Left hindlimb (tissue), 1 donor: ENCODE measurements around the gene MASP1.
"Not testable (repeated sequence)": the region's sequence is repeated elsewhere in the genome, so short reads cannot be mapped to it uniquely, and the experiment has no call there.

ENCODE experiments used
- DNase-seq: peaks from one replicate; pipeline ENCODE4 v3.0.0-alpha.2; 2018

The MASP1 gene

DNA sequence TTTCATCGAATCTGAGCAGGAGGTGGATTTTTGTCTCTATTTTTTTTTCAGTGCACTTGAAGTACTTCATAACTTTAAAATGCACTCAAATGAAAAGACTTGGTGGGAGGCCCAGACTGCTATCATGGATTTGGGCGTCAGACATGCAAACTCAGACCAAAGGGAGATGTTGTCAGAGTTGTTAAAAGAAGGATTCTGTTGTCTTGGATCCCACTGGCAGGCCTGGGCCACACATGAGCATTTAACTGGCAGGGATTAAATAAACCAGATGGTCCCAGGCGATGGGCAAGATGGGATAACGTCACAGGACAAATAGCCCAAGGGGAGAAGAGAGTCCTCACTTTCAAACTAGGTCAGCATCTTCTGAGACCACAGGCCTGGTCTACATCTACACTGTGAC, 78.8 kb downstream of the MASP1 start:
- DNase-seq = no peak

- DNase-seq = no peak
These were observed 79.4 kb downstream of the MASP1 start for GRCh38 chr3:187212196-187212545.

- DNase-seq = no peak
These were observed 79.9 kb downstream of the MASP1 start for GRCh38 chr3:187211532-187212195.

DNA sequence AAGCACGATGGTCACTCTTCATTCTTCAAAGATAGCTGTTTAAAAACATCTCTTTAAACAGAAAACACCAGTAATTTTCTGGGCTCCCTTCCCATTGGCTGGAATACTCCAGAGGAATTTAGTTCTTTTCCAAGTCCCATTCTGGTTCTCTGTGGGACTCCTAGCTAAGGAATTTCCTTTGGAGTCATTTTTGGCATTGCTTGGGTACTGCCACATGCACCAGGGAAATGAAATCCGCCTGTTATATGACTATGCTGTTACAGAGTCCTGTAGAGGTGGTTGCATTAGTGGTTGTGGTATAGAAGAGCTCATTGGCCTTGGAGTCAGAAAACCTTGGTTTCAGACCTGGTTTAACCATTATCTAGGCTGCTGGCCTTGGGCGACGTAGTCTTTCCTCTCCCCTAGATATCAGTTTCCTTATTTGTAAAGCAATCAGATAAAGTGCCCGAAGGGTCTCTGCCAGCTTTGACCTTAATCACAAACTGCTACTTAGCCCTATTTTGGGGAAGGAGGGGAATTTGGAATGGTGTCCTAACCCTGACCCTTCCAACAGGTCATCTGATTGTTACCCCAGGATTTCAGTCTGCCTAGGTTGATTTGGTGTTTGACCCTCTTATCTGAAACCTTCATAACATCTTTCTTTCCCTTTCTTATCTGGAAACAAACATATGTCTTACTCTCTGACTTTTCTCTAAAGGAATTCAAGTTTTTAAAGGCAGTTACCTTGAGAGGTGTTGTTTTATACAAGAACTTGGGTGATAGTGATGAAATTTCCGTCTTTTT, 80.8 kb downstream of the MASP1 start:
- no peak for DNase-seq

- DNase-seq = no peak
These were observed 81.4 kb downstream of the MASP1 start for GRCh38 chr3:187210091-187210490.

- DNase-seq = no peak
These were observed 82.0 kb downstream of the MASP1 start for GRCh38 chr3:187209491-187209890.

DNA sequence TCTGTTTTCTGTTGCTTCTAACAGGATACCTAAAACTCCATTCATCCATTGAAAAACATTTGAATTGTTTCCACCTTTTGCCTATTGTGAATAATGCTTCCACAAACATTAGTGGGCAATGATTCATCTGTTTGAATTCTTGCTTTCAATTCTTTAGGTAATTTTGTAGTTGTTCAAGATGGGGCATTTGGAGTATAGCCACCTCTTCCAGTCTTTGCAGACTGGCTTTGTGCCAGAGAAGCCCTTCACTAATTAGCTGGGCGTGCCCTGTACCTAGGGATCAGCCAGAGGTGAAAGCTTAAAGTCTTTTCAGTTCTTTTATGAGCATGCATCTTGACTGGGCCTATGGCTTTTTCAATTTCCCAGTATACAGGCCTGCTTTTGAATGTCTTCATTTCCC, 83.4 kb downstream of the MASP1 start:
- no peak for DNase-seq

- no peak for DNase-seq
These were observed 83.9 kb downstream of the MASP1 start for GRCh38 chr3:187207624-187208023.

DNA sequence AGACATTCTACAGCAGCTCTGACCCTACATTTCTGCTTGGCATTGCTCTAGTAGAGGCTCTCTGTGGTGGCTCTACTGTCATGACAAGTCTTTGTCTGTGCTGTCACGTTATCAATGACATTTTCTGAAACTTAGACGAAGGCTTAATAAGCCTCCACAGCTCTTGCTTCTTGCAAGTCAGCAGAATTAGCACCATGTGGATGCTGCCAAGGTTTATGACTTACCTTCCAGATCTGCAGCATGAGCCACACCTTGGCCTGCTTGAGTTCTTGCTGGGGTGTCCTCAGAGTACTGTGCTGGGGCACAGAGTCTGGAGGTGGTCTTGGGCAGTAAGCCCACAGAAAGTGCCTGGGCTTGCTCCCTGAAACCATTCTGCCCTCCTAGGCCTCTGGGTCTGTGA, 84.5 kb downstream of the MASP1 start:
- DNase-seq = no peak

GRCh38 chr3:187205683-187206082, 85.9 kb downstream of the MASP1 start:
- no peak for DNase-seq

DNA sequence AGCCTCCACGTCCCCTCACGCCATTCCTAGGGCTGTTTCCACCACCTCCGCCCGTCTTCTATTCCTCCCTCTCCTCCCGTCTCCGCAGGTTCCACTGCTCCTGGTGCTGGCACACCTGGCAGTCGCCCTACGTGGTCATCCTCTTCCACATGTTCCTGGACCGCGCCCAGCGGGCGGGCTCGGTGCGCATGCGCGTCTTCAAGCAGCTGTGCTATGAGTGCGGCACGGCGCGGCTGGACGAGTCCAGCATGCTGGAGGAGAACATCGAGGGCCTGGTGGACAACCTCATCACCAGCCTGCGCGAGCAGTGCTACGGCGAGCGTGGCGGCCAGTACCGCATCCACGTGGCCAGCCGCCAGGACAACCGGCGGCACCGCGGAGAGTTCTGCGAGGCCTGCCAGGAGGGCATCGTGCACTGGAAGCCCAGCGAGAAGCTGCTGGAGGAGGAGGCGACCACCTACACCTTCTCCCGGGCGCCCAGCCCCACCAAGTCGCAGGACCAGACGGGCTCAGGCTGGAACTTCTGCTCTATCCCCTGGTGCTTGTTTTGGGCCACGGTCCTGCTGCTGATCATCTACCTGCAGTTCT, 92.0 kb downstream of the MASP1 start:
- DNase-seq = not testable (repeated sequence)

DNA sequence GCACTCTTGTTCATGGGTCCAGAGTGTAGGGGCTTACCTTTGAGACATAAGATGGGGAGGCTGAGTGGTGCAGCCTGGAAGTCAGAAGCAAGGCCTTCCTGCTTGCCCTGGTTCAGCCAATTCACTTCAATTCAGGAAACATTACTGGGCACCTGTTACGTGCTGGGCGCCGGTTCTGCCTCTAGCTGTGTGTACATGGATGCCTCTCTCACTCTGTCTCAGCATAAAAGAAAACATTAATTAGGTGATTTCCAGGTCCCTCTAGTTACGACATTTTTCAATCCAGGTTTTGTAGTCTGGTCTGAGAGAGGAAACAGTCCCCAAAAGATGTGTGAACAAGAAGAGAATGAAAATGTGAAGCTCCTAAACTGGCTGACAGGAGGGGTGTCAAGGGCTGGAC, 93.0 kb downstream of the MASP1 start:
- DNase-seq = no peak

DNA sequence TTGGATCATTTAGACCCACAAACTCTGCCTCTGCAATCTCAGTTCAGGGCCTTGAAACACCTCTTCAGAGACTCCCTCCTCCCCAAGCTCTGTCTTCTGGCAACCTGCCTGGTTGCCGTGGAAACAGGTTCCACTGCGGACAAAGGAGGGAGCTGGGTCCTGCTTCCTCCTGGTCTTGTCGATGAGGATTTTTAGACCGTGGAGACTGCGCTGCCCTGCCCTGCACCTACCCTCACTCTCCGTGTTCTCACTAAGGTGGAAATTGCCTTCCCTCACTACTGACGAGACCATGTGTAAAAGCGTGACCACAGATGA, 94.2 kb downstream of the MASP1 start, which contains the start of gene RTP1:
RTP1 (plus strand) TSS at position 152 of the 315 bp plus-strand sequence; CDS start at position 182, 30 bp downstream.
- DNase-seq = no peak

GRCh38 chr3:187196573-187197334, 94.8 kb downstream of the MASP1 start:
- no peak for DNase-seq

- DNase-seq = no peak
These were observed 98.4 kb downstream of the MASP1 start for GRCh38 chr3:187193181-187193580.

DNA sequence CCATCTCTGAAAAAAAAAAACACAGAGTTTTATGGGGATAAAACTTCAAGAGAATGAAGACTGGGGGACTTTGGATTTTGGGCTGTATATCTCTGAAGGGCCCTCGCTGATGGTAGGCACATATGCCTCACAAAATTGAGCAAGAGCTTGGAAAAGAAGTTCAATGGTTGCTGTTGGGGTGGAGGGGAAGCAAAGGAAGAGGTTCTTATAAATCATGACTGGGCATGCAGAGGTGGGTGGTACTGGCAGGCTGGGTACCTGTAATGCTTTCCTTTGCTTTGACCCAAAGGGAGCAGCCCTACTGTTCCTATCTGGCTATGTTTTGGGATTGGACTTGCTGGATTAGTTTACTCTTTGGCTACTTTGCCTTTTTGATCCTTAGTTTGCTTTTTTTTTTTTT, 100.3 kb downstream of the MASP1 start:
- no peak for DNase-seq

- DNase-seq = no peak
These were observed 102.6 kb downstream of the MASP1 start for GRCh38 chr3:187188931-187189330.

DNA sequence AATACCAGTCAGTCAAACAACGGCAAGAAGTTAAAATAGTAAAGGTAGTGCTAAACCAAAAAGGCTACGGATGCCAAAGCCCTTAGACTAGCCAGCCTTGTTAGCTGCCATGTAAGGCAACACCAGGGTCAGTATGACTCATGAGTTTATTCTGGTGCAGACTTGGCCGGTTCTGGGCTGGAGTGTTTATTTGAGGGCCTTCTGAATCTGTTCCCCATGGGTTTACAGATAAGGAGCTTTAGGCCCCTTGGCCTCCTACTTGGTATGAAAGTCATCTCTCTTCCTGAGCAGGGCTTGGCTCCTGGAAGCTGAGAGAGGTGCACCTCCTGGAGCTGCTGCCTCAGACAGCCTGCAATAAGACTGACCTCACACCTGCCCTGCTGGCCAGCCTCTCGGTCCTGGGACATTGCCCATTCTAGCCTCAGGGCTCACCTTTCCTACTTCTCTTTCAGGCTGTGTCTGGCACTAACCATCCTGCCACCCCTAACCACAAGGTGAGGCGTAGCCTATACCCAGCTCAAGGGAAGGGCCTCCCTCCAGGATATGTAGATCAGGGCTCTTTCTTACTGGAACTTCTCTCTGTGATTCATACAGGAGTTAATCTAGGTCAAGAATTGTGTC, 104.6 kb downstream of the MASP1 start:
- no peak for DNase-seq

- no peak for DNase-seq
These were observed 105.2 kb downstream of the MASP1 start for GRCh38 chr3:187186375-187186774.

- DNase-seq = no peak
These were observed 105.8 kb downstream of the MASP1 start for GRCh38 chr3:187185759-187186158.
